Smooth muscle cell (in vitro differentiated cells): Measurements from ENCODE around the gene CLCNKA. TPM values are rescaled to one million over a fixed set of nuclear protein-coding genes. Genes with fewer than 3 reads are reported as not detected.

Experiments
- DNase-seq: peaks from one replicate; lab custom pipeline; 2025; ENCODE audit not compliant: unreplicated experiment; lab: John Stamatoyannopoulos, UW
- H2AFZ ChIP-seq: fragments of 200-600 bp; sonication (generic); 2 replicates; pipeline ENCODE4 v1.6.0; 2016; ENCODE audit warnings: antibody characterized with exemption, low read depth, mild to moderate bottlenecking
- H3F3A ChIP-seq: fragments of 200-600 bp; sonication (generic); 2 replicates; pipeline ENCODE4 v1.6.0; 2017; ENCODE audit warnings: antibody characterized with exemption, low read depth
- H3K27ac ChIP-seq: fragments of 200-600 bp; sonication (generic); 2 replicates; pipeline ENCODE4 v1.5.1; 2016; ENCODE audit warnings: low read depth, mild to moderate bottlenecking
- H3K27me3 ChIP-seq: fragments of 200-600 bp; sonication (generic); 2 replicates; pipeline ENCODE4 v1.6.1; 2016; ENCODE audit warnings: low read depth, mild to moderate bottlenecking
- H3K36me3 ChIP-seq: fragments of 200-600 bp; sonication (generic); 2 replicates; pipeline ENCODE4 v1.5.1; 2016; ENCODE audit warnings: low read depth
- H3K4me1 ChIP-seq: fragments of 200-600 bp; sonication (generic); 2 replicates; pipeline ENCODE4 v1.5.1; 2016; ENCODE audit warnings: low read depth
- H3K4me2 ChIP-seq: fragments of 200-600 bp; sonication (generic); 2 replicates; pipeline ENCODE4 v1.6.0; 2016; ENCODE audit warnings: mild to moderate bottlenecking
- H3K4me3 ChIP-seq: fragments of 200-600 bp; sonication (generic); 2 replicates; pipeline ENCODE4 v1.5.1; 2016; ENCODE audit warnings: mild to moderate bottlenecking
- H3K79me2 ChIP-seq: fragments of 200-600 bp; sonication (generic); 2 replicates; pipeline ENCODE4 v1.6.0; 2016; ENCODE audit warnings: low read depth, mild to moderate bottlenecking
- H3K9ac ChIP-seq: fragments of 200-600 bp; sonication (generic); 2 replicates; pipeline ENCODE4 v1.6.0; 2016; ENCODE audit warnings: low read depth
- H3K9me3 ChIP-seq: fragments of 200-600 bp; sonication (generic); replicated peaks from 2 replicates; pipeline ENCODE4 v1.5.1; 2016; ENCODE audit warnings: low read depth
- H4K20me1 ChIP-seq: fragments of 200-600 bp; sonication (generic); 2 replicates; pipeline ENCODE4 v1.6.0; 2016; ENCODE audit warnings: low read depth
- WGBS: methylation state at CpG from one replicate; pipeline ENCODE4 v1.1.7; 2016; ENCODE audit warnings: low lambda C conversion rate; 5-methylcytosine and 5-hydroxymethylcytosine counted together
- polyA plus RNA-seq: library from polyadenylated mRNA; unstranded; fragments of >200 nt; fragmentation: Nextera tagmentation; extraction: Ambion mirVana; gene quantifications from 2 replicates; pipeline ENCODE4 v1.2.1, GENCODE V29; 2016
- total RNA-seq: library from RNA; depleted of rRNA; stranded (reverse); fragments of >200 nt; gene quantifications from 2 replicates; pipeline ENCODE4 v1.2.3, GENCODE V29; 2014
- TF ChIP-seq, protein P1 (sequence below): fragments of 200-600 bp; sonication (generic); IDR thresholded peaks from 2 replicates; pipeline ENCODE4 v1.5.1; 2017; ENCODE audit warnings: borderline replicate concordance, mild to moderate bottlenecking, antibody characterized with exemption; ENCODE audit not compliant: insufficient read depth, poor library complexity, severe bottlenecking

Gene CLCNKA
- total and polyA plus RNA-seq, 2 experiments from 2014 or later = 0.46 TPM; not detected in 1

DNA sequence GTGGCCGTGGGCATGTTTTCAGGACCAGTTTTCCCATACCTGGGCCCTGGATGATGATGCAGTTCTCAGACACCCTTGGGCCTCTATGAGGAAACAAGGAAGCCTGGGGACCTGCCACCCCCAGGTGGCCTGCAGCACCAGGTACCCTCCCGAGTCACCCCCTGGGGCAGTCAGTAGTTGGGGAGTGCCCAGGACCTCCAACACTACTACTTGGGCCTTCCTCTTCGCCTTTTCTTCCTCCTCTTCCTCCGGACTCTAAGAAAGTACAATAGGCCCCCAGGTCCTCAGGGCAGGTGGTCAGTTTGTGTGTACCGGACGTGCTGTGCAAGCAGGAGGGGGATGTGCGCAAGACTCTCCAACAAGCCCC is 29.7 kb upstream of the CLCNKA start:
- H2AFZ ChIP-seq = no peak overlapping the region
- no peaks in the 10 kb centered on the region for H3K79me2 ChIP-seq
- 95% methylated on average over 7 of the region's 7 CpGs for WGBS
- no peaks in the 10 kb centered on the region for H3K9me3 ChIP-seq
- H3K4me1 ChIP-seq = no peaks in the 10 kb centered on the region
- no peak overlapping the region for H3K9ac ChIP-seq
- no peaks in the 10 kb centered on the region for H4K20me1 ChIP-seq
- H3F3A ChIP-seq = no peaks in the 10 kb centered on the region
- no peak overlapping the region for H3K27ac ChIP-seq
- no peak overlapping the region for H3K4me3 ChIP-seq
- no peak overlapping the region for H3K4me2 ChIP-seq
- TF ChIP-seq, protein P1, sequence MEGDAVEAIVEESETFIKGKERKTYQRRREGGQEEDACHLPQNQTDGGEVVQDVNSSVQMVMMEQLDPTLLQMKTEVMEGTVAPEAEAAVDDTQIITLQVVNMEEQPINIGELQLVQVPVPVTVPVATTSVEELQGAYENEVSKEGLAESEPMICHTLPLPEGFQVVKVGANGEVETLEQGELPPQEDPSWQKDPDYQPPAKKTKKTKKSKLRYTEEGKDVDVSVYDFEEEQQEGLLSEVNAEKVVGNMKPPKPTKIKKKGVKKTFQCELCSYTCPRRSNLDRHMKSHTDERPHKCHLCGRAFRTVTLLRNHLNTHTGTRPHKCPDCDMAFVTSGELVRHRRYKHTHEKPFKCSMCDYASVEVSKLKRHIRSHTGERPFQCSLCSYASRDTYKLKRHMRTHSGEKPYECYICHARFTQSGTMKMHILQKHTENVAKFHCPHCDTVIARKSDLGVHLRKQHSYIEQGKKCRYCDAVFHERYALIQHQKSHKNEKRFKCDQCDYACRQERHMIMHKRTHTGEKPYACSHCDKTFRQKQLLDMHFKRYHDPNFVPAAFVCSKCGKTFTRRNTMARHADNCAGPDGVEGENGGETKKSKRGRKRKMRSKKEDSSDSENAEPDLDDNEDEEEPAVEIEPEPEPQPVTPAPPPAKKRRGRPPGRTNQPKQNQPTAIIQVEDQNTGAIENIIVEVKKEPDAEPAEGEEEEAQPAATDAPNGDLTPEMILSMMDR = no peak
- DNase-seq = no peak
- H3K27me3 ChIP-seq = no peaks in the 10 kb centered on the region
- H3K36me3 ChIP-seq = no peaks in the 10 kb centered on the region

DNA sequence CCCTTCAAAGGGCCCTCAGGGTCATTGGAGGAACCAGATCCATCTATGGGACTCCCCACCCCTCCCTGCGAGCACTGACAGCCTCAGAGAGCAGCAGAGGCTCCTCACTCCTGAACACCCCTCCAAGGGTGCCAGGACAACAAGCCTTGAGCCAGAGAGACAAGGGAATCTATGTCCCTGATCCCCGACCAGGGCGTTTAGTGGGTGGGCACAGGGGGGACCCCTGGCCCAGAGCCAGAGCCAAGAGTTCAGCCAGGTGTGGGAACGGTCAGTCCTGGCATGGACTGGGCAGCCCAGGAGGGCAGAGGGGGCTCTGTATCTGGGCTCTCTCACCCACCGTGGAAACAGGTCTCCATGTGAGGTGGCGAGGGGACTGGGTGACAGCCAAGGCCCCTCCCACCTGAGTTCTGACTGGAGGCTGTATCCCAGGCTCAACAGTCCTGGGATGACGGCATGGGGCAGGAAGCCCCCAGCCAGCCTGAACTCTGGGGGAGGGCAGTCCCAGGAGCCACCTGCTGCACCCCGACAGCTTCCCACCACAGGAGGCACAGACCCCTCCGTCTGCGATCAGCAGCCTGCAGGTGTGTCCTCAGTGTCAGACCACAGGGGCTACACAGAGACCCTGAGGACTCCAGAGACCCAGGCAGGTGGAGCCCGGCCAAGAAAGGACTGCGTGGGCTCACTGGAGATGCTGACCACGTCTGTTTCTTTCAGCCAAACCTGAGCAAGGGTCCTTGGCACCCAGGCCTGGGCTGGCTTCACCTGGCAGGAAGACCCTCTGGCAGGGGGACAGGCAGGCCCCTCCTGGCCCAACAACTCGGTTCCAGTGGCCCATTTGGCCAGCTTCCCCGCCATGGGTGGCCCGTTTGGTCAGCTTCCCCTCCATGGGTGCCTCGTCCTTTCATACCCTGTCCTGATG is 29.0 kb upstream of the CLCNKA start:
- no peak overlapping the region for H3K9ac ChIP-seq
- H3F3A ChIP-seq = no peaks in the 10 kb centered on the region
- no peak overlapping the region for H3K27ac ChIP-seq
- no peaks in the 10 kb centered on the region for H3K27me3 ChIP-seq
- H4K20me1 ChIP-seq = no peaks in the 10 kb centered on the region
- no peak overlapping the region for H3K4me3 ChIP-seq
- no peak overlapping the region for H3K4me2 ChIP-seq
- no peaks in the 10 kb centered on the region for H3K36me3 ChIP-seq
- 90% methylated on average over 17 of the region's 17 CpGs for WGBS
- TF ChIP-seq, protein P1 = no peak
- H3K9me3 ChIP-seq = no peaks in the 10 kb centered on the region
- H2AFZ ChIP-seq = no peak overlapping the region
- DNase-seq = no peak
- no peaks in the 10 kb centered on the region for H3K4me1 ChIP-seq
- H3K79me2 ChIP-seq = no peaks in the 10 kb centered on the region

DNA sequence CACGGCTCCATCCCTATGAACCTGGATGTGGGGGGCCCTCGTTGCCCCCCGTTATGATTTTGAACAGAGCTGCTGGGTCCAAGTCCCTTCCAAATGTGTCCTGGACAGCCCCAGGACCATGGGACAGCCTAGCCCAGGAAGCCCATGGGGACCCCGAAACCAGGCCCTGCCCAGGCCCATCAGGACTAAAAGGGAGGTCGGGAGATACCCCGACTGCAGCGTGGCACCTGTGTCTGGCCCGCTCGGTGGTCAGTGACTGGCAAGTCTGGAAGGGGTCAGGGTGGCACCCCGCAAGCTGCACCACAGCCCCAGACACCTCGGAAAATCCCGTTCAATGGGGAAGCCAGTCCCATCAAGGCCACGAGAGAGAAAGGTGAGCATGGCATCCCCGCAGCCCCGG is 28.2 kb upstream of the CLCNKA start:
- no peak overlapping the region for H3K27ac ChIP-seq
- TF ChIP-seq, protein P1 = no peak
- H3K27me3 ChIP-seq = no peaks in the 10 kb centered on the region
- no peaks in the 10 kb centered on the region for H3K9me3 ChIP-seq
- H3K4me1 ChIP-seq = no peaks in the 10 kb centered on the region
- no peak for DNase-seq
- H3K79me2 ChIP-seq = no peaks in the 10 kb centered on the region
- H3K4me3 ChIP-seq = no peak overlapping the region
- H3K36me3 ChIP-seq = no peaks in the 10 kb centered on the region
- no peaks in the 10 kb centered on the region for H3F3A ChIP-seq
- H3K4me2 ChIP-seq = no peak overlapping the region
- WGBS = 97% methylated on average over 15 of the region's 15 CpGs
- H4K20me1 ChIP-seq = no peaks in the 10 kb centered on the region
- H3K9ac ChIP-seq = no peak overlapping the region
- no peak overlapping the region for H2AFZ ChIP-seq

DNA sequence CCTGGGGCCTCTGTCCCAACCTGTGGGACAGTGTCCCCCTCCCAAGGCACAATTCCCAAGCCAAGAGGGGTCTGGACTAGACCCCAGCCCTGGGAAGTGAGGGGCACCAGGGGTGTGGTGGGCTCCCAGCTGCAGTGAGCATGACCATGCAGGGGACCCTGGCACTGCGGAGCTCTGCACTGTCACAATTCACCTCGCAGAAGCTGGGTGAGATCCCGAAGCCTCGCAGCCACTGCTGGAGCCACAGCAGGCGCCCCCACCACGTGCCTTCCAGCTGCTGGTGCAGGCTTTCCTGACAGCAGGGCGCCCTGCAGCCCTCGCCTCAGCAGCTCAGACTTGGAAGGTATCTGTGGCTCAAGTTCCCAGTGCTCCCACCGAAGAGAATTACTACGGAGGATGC is 27.8 kb upstream of the CLCNKA start:
- WGBS = 93% methylated on average over 10 of the region's 10 CpGs
- Histone ChIP-seq H3K79me2 (no peaks in the 10 kb centered on the region), H3K4me3 (no peak overlapping the region), H3F3A (no peaks in the 10 kb centered on the region), H3K4me1 (no peaks in the 10 kb centered on the region), H3K4me2 (no peak overlapping the region), H3K27ac (no peak overlapping the region), H3K9ac (no peak overlapping the region), H3K36me3 (no peaks in the 10 kb centered on the region), H3K9me3 (no peaks in the 10 kb centered on the region), H3K27me3 (no peaks in the 10 kb centered on the region), H2AFZ (no peak overlapping the region), H4K20me1 (no peaks in the 10 kb centered on the region)
- DNase-seq = no peak
- TF ChIP-seq, protein P1 = no peak
